Keratinocyte (primary cell): Measurements from ENCODE around the gene ADGRG1.

Source experiments
- CTCF ChIP-seq, 3 experiments: IDR thresholded peaks in 1 of 3; conservative IDR thresholded peaks in 1 of 3; optimal IDR thresholded peaks in 1 of 3; 2 replicates in 2 of 3; 3 replicates in 1 of 3; pipeline versions ENCODE3 to v1.5.1; 2011; ENCODE audit warnings: low read length in 3 of 3, mild to moderate bottlenecking in 3 of 3, moderate library complexity in 2 of 3, control low read depth in 1 of 3, inconsistent platforms in 1 of 3; ENCODE audit not compliant: insufficient read depth in 2 of 3; ENCODE audit errors: extremely low read depth in 1 of 3
- EZH2 ChIP-seq: IDR thresholded peaks from one replicate; pipeline ENCODE4 v1.6.1; 2012; ENCODE audit warnings: inconsistent platforms, mild to moderate bottlenecking, low read length, moderate library complexity

GRCh38 chr16:57679767-57680482 is 51.5 kb downstream of the ADGRG1 start:
- no peak for TF ChIP-seq CTCF (optimal IDR thresholded peaks at IDR 0.05 in 1 of 3, IDR thresholded peaks at IDR 0.05 in 1 of 3, conservative IDR thresholded peaks at IDR 0.05 in 1 of 3; ENCODE audit: extremely low read depth in 1 of 3, insufficient read depth in 2 of 3, low read length in 3 of 3)
- TF ChIP-seq EZH2: no peak
